ENCODE measurements around the gene OR9A4.

Gene OR9A4

GRCh38 chr7:141945356-141945755 is 29.2 kb downstream of the OR9A4 start:
- DNase-seq (ENCODE audit: low spot score) = no peak
- TF ChIP-seq CTCF (IDR thresholded peaks at IDR 0.05; ENCODE audit: extremely low read depth, missing control alignments) = no peak

GRCh38 chr7:141946796-141947195 is 30.6 kb downstream of the OR9A4 start, which contains the start of gene CLEC5A:
Gene CLEC5A, minus strand, starts transcription at chr7:141946974. Its CDS starts 682 bp downstream, at chr7:141946292.
- no peak for DNase-seq (ENCODE audit: low spot score)
- no peak for TF ChIP-seq CTCF (IDR thresholded peaks at IDR 0.05; ENCODE audit: extremely low read depth, missing control alignments)

GRCh38 chr7:141949021-141949420 is 32.8 kb downstream of the OR9A4 start:
- no peak for DNase-seq (ENCODE audit: low spot score)
- no peak for TF ChIP-seq CTCF (IDR thresholded peaks at IDR 0.05; ENCODE audit: extremely low read depth, missing control alignments)

GRCh38 chr7:141949451-141949850 is 33.3 kb downstream of the OR9A4 start:
- TF ChIP-seq CTCF (IDR thresholded peaks at IDR 0.05; ENCODE audit: extremely low read depth, missing control alignments) = no peak
- no peak for DNase-seq (ENCODE audit: low spot score)

GRCh38 chr7:141949911-141950310 is 33.7 kb downstream of the OR9A4 start:
- DNase-seq (ENCODE audit: low spot score) = no peak
- no peak for TF ChIP-seq CTCF (IDR thresholded peaks at IDR 0.05; ENCODE audit: extremely low read depth, missing control alignments)

- DNase-seq (ENCODE audit: low spot score) = no peak
- no peak for TF ChIP-seq CTCF (IDR thresholded peaks at IDR 0.05; ENCODE audit: extremely low read depth, missing control alignments)
These were observed 34.6 kb downstream of the OR9A4 start for GRCh38 chr7:141950806-141951205.

- no peak for TF ChIP-seq CTCF (IDR thresholded peaks at IDR 0.05; ENCODE audit: extremely low read depth, missing control alignments)
These were observed 36.3 kb downstream of the OR9A4 start for GRCh38 chr7:141952461-141952860.

More at GRCh38 chr7:141952461-141952860, 36.3 kb downstream of the OR9A4 start:
- no peak for DNase-seq (ENCODE audit: low spot score)

Data from GM20000 (cell line).